Endometrial microvascular endothelial cells (primary cell): ENCODE results near the gene GLYATL1. TPM values are rescaled to one million over a fixed set of nuclear protein-coding genes. Genes with fewer than 3 reads are reported as not detected.

Experiments
- in situ Hi-C: cut with HindIII; loops from 2 replicates; pipeline ENCODE4 v1.10.0; 2017; ENCODE audit warnings: low sequenced_read_pairs, low pct_unique_long_range_greater_than_20kb; ENCODE audit errors: inconsistent ontology term
- total RNA-seq: library from RNA; depleted of rRNA; stranded (reverse); fragments of >200 nt; gene quantifications from one replicate; pipeline ENCODE4 v1.2.3, GENCODE V29; 2015; ENCODE audit errors: inconsistent ontology term

The GLYATL1 gene
- total RNA-seq, 1 donor from 2014 or later = not detected

- in situ Hi-C loops = no loop called here
Observed at GRCh38 chr11:58923300-58923788, 15.9 kb upstream of the GLYATL1 start.

GRCh38 chr11:58924230-58924629, 15.1 kb upstream of the GLYATL1 start:
- in situ Hi-C loops = no loop called here

GRCh38 chr11:58926251-58926650, 13.0 kb upstream of the GLYATL1 start:
- in situ Hi-C loops = no loop called here

- in situ Hi-C loops = no loop called here
Observed at GRCh38 chr11:58926695-58927094, 12.6 kb upstream of the GLYATL1 start.

- in situ Hi-C loops = no loop called here
Observed at GRCh38 chr11:58927393-58928106, 11.7 kb upstream of the GLYATL1 start.

- in situ Hi-C loops = no loop called here
Observed at GRCh38 chr11:58928107-58928499, 11.2 kb upstream of the GLYATL1 start.

GRCh38 chr11:58928691-58929090, 10.6 kb upstream of the GLYATL1 start:
- in situ Hi-C loops = no loop called here

GRCh38 chr11:58930926-58931325, 8.4 kb upstream of the GLYATL1 start:
- in situ Hi-C loops = no loop called here

GRCh38 chr11:58933661-58934060, 5.6 kb upstream of the GLYATL1 start:
- in situ Hi-C loops = no loop called here

GRCh38 chr11:58934945-58935513, 4.3 kb upstream of the GLYATL1 start:
- in situ Hi-C loops = no loop called here

GRCh38 chr11:58938398-58938797, 890 bp upstream of the GLYATL1 start:
- in situ Hi-C loops = no loop called here

GRCh38 chr11:58940028-58940427, 740 bp downstream of the GLYATL1 start:
- in situ Hi-C loops = no loop called here

- in situ Hi-C loops = no loop called here
Observed at GRCh38 chr11:58941838-58942237, 2.5 kb downstream of the GLYATL1 start.

- in situ Hi-C loops = no loop called here
Observed at GRCh38 chr11:58945663-58946062, 6.4 kb downstream of the GLYATL1 start.

- in situ Hi-C loops = no loop called here
Observed at GRCh38 chr11:58949184-58949583, 9.9 kb downstream of the GLYATL1 start.

- in situ Hi-C loops = no loop called here
Observed at GRCh38 chr11:58957922-58958321, 18.6 kb downstream of the GLYATL1 start.

GRCh38 chr11:58958500-58958899, 19.2 kb downstream of the GLYATL1 start:
- in situ Hi-C loops = no loop called here

GRCh38 chr11:58963551-58964104, 24.3 kb downstream of the GLYATL1 start:
- in situ Hi-C loops = no loop called here

GRCh38 chr11:58965246-58965985, 26.1 kb downstream of the GLYATL1 start:
- in situ Hi-C loops = no loop called here

GRCh38 chr11:58968251-58968711, 29.0 kb downstream of the GLYATL1 start:
- in situ Hi-C loops = no loop called here
